ENCODE results near the gene PEX14. TPM values are rescaled to one million over a fixed set of nuclear protein-coding genes. Genes with fewer than 3 reads are reported as not detected.

The PEX14 gene
- total and polyA plus RNA-seq, 10 of the 15 experiments (the other 5 are each of a cell fraction or from before 2014, with no cell fraction given), result 1.4 to 23.2 (median 12.0) TPM

DNA sequence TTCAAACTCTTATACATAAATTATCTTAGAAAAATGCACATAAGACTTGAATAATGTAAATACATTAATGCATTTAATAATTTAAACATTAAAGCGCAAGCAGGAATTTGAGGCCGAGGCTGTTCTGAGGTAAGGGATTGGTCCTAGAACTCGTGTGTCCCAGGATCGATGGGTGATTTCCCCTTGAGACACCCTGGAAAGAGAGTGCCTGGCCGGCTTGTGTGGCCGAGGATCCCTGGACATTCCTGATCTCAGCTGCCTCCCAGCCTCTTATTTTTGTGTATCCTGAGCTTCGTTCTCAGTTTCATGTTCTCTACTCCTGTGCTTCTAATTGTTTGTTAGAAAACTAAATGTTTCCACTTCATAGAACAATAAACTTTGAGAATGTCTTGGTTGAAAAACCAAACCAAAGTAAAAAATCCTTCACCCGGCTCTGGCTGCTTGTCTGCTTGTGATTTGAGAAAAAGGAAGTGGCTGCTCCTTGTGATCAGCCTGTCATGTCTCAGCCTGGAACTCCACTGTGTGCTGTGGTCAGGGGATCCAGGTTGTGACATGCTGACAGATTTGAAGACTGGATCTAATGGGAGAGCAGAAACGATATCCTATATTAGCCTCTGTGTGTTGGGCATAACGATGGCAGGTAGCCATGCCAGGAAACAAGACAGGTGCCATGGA, 40.7 kb downstream of the PEX14 start (continued):
- TF ChIP-seq, protein P1, sequence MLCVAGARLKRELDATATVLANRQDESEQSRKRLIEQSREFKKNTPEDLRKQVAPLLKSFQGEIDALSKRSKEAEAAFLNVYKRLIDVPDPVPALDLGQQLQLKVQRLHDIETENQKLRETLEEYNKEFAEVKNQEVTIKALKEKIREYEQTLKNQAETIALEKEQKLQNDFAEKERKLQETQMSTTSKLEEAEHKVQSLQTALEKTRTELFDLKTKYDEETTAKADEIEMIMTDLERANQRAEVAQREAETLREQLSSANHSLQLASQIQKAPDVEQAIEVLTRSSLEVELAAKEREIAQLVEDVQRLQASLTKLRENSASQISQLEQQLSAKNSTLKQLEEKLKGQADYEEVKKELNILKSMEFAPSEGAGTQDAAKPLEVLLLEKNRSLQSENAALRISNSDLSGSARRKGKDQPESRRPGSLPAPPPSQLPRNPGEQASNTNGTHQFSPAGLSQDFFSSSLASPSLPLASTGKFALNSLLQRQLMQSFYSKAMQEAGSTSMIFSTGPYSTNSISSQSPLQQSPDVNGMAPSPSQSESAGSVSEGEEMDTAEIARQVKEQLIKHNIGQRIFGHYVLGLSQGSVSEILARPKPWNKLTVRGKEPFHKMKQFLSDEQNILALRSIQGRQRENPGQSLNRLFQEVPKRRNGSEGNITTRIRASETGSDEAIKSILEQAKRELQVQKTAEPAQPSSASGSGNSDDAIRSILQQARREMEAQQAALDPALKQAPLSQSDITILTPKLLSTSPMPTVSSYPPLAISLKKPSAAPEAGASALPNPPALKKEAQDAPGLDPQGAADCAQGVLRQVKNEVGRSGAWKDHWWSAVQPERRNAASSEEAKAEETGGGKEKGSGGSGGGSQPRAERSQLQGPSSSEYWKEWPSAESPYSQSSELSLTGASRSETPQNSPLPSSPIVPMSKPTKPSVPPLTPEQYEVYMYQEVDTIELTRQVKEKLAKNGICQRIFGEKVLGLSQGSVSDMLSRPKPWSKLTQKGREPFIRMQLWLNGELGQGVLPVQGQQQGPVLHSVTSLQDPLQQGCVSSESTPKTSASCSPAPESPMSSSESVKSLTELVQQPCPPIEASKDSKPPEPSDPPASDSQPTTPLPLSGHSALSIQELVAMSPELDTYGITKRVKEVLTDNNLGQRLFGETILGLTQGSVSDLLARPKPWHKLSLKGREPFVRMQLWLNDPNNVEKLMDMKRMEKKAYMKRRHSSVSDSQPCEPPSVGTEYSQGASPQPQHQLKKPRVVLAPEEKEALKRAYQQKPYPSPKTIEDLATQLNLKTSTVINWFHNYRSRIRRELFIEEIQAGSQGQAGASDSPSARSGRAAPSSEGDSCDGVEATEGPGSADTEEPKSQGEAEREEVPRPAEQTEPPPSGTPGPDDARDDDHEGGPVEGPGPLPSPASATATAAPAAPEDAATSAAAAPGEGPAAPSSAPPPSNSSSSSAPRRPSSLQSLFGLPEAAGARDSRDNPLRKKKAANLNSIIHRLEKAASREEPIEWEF (IDR thresholded peaks at IDR 0.05; ENCODE audit: insufficient replicate concordance, low read depth, low read length), result no peak
- TF ChIP-seq, protein P2, sequence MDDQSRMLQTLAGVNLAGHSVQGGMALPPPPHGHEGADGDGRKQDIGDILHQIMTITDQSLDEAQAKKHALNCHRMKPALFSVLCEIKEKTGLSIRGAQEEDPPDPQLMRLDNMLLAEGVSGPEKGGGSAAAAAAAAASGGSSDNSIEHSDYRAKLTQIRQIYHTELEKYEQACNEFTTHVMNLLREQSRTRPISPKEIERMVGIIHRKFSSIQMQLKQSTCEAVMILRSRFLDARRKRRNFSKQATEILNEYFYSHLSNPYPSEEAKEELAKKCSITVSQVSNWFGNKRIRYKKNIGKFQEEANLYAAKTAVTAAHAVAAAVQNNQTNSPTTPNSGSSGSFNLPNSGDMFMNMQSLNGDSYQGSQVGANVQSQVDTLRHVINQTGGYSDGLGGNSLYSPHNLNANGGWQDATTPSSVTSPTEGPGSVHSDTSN (IDR thresholded peaks at IDR 0.05; ENCODE audit: insufficient replicate concordance, low read depth, low read length), result no peak
- TF ChIP-seq RELA (IDR thresholded peaks at IDR 0.05; ENCODE audit: borderline replicate concordance, partially characterized antibody) (no peak), HDAC2 (IDR thresholded peaks at IDR 0.05) (no peak)
